HG02610 (cell line): ENCODE measurements around the gene VAPB.

Experiments used
- ATAC-seq: cut with Tn5 transposase; IDR thresholded peaks from one replicate; pipeline ENCODE4 v1.9.1; 2021; ENCODE audit warnings: mild to moderate bottlenecking, moderate library complexity; ENCODE audit not compliant: unreplicated experiment

VAPB gene

DNA sequence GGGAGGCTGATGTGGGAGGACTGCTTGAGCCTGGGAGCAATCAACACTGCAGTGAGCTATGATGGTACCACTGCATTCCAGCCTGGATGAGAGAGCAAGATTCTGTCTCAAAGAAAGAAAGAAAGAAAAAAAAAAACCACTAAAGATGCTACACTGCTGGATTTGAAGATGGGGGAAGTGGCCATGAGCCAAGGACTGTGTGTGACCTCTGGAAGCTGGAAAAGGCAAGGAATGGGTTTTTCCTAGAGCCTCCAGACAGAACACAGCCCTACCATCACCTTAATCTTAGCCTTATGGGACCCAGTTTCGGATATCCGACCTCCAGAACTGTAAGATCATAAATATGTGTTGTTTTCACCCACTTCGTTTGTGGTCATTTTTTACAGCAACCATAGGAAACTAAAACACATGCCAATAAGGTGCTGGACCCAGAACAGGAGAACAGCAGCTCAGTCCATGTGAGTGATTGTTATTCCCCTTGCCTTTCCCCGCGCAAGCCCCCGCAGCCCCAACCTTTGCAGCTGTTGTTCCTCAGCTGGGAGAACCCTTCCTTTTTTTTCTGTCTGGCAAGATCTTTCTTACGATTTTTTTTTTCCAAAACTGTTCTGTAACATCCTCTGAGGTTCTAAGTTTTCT is 11.1 kb upstream of the VAPB start:
- ATAC-seq: no peak

DNA sequence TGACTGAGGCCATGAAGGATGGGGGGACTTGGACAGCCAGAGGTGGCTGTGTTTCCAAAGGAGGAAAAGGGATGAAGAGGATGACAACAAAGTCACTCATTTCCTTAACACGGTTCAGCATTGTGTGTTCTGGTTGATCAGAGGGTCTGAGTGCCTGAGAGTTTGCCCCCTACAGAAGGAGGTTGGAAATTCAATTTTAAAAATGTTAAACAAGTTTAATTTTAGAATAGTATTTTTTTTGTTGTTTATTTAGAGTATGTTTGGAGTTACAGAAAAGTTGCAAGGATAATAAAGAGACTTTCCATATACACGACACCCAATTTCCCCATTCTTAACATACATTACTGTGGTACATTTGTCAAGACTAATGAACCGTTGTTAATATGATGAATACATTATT is 10.3 kb upstream of the VAPB start:
- ATAC-seq: no peak

DNA sequence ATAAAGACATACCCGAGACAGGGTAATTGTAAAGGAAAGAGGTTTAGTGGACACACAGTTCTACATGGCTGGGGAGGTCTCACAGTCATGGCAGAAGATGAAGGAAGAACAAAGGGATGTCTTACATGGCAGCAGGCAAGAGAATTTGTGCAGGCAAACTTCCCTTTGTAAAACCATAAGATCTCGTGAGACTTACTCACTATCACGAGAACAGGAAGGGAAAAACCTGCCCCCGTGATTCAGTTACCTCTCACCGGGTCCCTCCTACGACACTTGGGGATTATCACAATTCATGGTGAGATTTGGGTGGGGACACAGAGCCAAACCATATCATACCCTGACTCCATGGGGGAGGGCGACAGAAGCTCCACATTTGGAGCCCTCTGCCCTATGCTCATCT is 7.4 kb upstream of the VAPB start:
- no peak for ATAC-seq

- no peak for ATAC-seq
Observed at GRCh38 chr20:58382096-58382495, 6.9 kb upstream of the VAPB start.

DNA sequence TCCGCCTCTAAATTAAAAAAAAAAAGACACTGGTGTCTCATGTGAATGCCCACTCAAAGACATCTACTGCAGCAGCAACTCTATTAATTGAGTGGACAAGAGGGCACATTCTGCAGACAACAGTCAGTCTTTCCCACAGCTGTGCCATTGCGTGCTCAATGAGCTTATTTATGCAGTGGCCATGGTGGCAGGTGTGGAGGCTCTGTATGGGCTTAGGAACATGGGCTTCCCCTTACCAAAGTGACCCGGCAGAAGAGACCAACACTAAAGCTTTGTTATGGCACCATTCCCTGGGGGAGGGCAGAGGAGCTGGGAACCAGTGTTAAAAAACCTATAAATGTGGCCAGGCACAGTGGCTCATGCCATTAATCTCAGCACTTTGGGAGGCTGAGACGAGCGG is 4.2 kb upstream of the VAPB start:
- no peak for ATAC-seq

DNA sequence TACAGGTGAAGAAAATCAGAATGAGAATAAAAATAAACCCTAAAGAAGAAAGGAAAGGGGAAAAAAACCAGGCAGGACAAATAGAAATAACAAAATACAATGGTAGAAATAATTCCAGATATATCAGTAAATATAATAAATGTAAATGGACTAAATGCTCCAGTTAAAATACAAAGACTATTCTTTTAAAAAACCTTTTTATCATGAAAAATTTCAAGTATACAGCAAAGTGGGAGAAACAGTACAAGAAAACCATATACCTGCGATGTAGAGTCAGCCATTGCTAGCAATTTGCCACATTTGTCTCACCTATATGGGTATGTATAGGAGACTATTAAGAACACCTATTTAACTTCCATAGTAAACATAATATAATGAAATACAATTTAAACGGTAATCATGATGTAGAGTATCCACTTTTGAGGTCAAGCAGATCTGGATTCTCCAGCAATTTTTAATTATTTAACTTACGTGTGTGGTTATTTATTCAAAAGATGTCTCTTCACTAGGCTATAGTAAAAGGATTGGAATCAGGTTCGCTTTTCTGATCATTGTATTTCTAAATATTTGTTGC is 914 bp upstream of the VAPB start:
- ATAC-seq: no peak

- ATAC-seq: peak; percentile 26
Observed at GRCh38 chr20:58389324-58389967, 417 bp downstream of the VAPB start.

DNA sequence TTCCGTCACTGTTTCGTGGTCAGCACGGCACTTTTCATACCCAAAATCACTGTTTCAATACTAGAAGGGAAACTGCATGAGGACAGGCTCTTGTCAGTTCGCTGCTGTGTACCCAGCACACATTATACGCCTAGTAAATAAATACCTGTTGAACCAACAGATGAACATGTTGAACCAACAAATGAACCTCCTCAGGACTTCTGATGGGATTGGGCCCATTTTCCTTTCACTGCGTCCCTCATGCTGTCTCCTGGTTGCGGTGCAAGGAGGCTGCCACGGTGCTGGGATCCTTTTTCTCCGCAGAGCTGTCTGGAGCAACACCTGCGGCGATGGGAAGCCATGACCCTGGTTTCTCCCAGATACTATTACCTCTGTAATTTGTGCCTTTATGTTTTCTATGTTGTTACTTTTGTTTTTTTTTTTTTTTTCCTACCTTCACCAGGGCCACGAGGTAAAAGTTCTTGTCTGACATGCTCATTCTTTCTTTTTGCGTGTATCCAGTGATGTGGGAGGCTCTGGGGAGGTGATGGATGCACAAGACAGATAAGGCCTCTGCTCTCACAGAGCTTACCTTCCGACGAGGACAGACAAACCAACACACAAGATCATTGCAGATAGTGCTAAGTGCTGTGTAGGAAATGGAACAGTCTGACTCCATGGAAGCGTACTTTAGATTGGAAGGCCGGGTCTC is 1.1 kb downstream of the VAPB start:
- ATAC-seq: no peak

GRCh38 chr20:58390659-58391035 is 1.6 kb downstream of the VAPB start:
- ATAC-seq: no peak

DNA sequence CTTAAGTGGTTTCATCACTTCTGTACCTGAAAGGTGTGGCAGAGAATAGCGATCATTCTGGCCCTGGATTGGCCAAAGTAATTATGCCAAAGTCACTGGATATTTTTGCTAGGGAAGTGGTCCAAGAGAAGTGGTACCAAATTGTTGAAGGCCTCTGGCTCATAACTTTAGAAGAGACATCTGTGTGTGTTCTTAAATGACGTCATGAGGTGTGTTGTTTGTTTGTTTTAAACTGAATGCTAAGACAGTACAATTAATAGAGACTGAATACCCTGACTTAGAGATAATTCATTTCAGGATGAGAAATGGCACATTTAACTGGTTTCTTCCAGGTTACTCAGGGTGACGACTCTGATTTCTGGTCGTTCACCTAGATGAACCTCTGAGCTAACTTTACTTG is 3.3 kb downstream of the VAPB start:
- ATAC-seq: no peak

DNA sequence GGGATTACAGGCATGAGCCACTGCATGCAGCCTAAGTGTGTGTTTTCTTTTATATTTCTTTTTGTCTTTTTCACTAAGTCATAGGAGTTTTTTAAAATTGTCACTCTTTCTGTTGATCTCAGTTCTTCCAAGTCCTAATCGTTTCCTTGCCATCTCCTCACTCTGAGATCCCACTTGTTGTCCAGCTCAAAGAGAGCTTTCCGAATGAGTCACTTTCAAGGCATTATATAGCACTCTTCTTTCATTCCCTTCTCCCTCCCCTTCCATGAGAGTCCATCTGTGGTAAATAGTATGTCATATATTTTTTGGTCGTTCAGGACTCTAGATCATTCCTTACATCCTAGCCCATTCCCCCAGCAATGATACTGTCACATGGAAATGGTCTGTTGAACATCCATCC is 4.3 kb downstream of the VAPB start:
- no peak for ATAC-seq

- no peak for ATAC-seq
Observed at GRCh38 chr20:58394801-58395200, 5.8 kb downstream of the VAPB start.

DNA sequence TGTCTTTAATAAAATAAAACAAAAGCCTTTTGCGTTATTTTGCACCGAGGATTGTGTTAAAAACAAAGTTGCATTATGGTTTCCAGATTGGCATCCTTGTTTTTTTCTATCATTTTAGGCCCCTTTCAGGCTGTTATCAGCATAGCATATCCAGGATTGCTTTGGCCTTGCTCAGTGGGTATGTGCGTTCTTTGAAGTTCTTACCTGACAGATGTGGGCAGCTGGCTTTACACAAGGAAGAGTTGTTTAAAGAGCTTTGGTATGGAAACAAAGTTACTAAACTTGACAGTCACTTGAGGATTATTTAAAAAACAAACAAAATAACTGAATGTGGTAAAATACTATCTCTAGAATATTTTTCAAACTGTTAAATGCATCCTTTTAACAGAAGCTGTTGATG is 6.6 kb downstream of the VAPB start:
- no peak for ATAC-seq

DNA sequence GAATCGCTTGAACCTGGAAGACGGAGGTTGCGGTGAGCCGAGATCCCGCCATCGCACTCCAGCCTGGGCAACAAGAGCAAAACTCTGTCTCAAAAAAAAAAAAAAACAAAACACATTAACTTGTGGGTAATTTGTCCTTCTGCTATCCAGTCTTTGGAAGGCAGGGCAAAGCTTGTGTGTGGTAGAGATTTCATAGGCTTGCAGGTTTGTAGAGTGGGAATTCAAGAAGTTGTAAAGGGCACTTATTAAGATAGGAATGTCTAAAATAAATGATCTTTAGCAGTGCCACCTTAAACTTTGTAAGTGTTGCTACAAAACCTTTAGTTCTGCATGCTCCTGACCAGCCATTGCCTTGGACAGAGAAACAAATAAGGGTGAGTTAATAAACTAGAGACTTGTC is 8.4 kb downstream of the VAPB start:
- no peak for ATAC-seq

DNA sequence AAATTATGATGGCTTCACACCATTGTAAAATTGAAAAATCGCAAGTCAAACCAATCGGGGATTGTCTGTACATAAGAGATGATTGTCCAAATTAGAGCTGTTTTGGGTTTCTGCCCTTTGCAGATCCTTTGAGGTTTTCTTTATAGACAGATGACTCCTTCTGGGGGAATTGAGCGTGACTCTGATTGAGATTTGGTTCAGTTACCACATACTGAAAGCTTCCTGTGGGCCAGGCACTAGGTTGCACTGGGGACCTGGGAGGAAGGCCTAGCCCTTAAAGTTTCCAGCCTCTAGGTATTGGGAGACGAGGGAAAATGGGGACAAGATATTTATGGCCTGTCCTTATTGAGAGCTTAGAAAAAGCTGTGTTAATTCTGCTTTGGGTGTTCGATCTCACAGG is 9.2 kb downstream of the VAPB start:
- no peak for ATAC-seq

GRCh38 chr20:58399926-58400325 is 10.9 kb downstream of the VAPB start:
- no peak for ATAC-seq

DNA sequence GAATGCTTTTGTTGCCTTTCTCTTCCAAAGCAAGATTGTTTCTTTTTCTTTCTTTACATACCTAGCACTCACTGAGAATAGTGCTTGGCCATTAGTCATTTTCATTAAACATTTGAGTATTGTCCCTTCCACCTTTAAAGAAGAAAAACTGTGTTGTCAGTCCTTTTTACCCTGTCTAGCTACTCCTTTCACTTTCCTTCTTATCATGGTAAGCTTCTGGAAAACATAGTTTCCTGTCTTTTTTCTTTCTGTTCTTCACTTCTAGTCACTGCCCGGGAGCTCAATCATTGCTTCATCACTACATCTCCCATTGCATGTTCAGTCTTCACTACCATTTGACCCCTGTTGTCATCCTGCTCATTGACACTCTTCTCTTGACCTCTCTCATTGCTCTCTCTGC is 12.1 kb downstream of the VAPB start:
- no peak for ATAC-seq

DNA sequence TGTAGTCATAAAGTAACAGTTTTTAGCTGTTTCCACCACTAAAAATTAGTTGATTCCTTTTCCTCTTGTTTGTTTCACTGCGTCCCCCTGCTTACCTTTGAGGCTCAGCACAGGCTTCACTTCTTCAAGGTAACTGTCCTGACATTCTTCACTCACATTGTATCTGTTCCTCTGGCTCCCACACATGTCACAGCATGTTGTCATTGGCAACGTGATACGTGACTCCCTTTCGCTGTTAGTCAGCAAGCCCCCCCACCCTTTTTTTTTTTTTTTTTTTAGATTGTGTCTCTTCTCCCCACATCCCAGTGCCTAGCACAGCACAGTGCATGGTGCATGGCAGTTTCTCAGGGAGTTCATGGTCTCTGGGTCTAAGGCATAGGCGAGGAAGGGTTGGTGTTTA is 13.3 kb downstream of the VAPB start:
- ATAC-seq: no peak

DNA sequence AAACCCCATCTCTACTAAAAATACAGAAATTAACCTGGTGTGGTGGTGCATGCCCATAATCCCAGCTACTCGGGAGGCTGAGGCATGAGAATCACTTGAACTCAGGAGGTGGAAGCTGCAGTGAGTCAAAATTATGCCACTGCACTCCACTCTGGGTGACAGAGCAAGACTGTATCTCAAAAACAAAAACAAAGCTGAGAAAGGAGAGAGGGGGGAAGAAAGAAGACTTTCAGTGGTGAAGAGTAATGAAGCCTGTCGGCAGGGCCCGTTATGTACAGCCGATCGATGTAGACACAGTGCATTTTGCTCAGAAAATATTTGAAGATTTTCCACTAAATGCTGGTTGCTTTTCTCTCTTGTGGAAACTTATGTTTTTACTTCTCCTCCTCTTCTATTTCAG is 13.8 kb downstream of the VAPB start:
- peak; percentile 74 for ATAC-seq

GRCh38 chr20:58403272-58403671 is 14.2 kb downstream of the VAPB start:
- ATAC-seq: peak; percentile 17

GRCh38 chr20:58405504-58406291 is 16.7 kb downstream of the VAPB start:
- no peak for ATAC-seq
